HepG2 (cell line): ENCODE results near the gene SEPTIN10. TPM values are rescaled to one million over a fixed set of nuclear protein-coding genes. Genes with fewer than 3 reads are reported as not detected.

ENCODE experiments used
- ATAC-seq: fragments of 200-7000 bp; cut with Tn5 transposase; 3 replicates; pipeline ENCODE4 v1.9.1; 2020; ENCODE audit warnings: mild to moderate bottlenecking, moderate library complexity
- BruUV-seq: library from RNA; stranded (reverse); fragments of 400-500 nt; replicated peaks from 2 replicates; lab custom pipeline; 2021; lab: Mats Ljungman, UMichigan
- CTCF ChIA-PET: fragments of 300-600 bp; formaldehyde crosslinking; extraction: SDS; loops from one replicate; lab custom pipeline; 2021; ENCODE audit warnings: low total read pairs, inconsistent platforms, low intra/inter-chr PET ratio; lab: Yijun Ruan, JAX
- POLR2A ChIA-PET: fragments of 350-600 bp; sonication (Branson Sonifier 250); formaldehyde crosslinking; loops from one replicate; lab custom pipeline; 2020; ENCODE audit warnings: antibody characterized with exemption, inconsistent platforms; lab: Yijun Ruan, JAX
- DNase-seq: peaks from one replicate; pipeline ENCODE4 v3.0.0-alpha.2; 2015; ENCODE audit warnings: low spot score
- FAIRE-seq: peaks from 3 replicates; lab custom pipeline; 2011; peaks lifted over from hg19 to GRCh38; lab: Jason Lieb, UNC
- H2AFZ ChIP-seq: one replicate; pipeline ENCODE4 v1.6.1; 2011; ENCODE audit warnings: low read length, inconsistent platforms
- H3K27ac ChIP-seq: fragments of 300-600 bp; 3 replicates; pipeline ENCODE4 v1.8.0; 2011; ENCODE audit warnings: mixed run types, mild to moderate bottlenecking, mixed read lengths, low read length, inconsistent platforms; ENCODE audit not compliant: insufficient read depth; ENCODE audit errors: extremely low read length
- H3K27me3 ChIP-seq, 2 experiments: fragments of 200-600 bp in 1 of 2; 2 replicates in 1 of 2; 3 replicates in 1 of 2; pipeline versions ENCODE4 v1.6.0 to v1.8.0; 2011; ENCODE audit warnings: low read length in 2 of 2, mild to moderate bottlenecking in 2 of 2, moderate library complexity in 2 of 2, inconsistent platforms in 1 of 2; ENCODE audit not compliant: insufficient read depth in 2 of 2, control insufficient read depth in 1 of 2
- H3K36me3 ChIP-seq, 2 experiments: fragments of 200-600 bp in 1 of 2; replicated peaks in 1 of 2; 2 replicates in 1 of 2; 3 replicates in 1 of 2; pipeline versions ENCODE4 v1.5.1 to v1.8.0; 2011; ENCODE audit warnings: low read length in 2 of 2, inconsistent platforms in 1 of 2; ENCODE audit not compliant: insufficient read depth in 2 of 2, control insufficient read depth in 1 of 2
- H3K4me1 ChIP-seq: 2 replicates; pipeline ENCODE4 v1.5.1; 2012; ENCODE audit warnings: low read length, inconsistent platforms; ENCODE audit not compliant: insufficient read depth
- H3K4me2 ChIP-seq: 2 replicates; pipeline ENCODE4 v1.6.0; 2011; ENCODE audit warnings: low read depth, low read length, inconsistent platforms
- H3K4me3 ChIP-seq, 3 experiments: fragments of 200-600 bp in 1 of 3; sonication (generic), shearing (Covaris generic) in 1 of 3; replicated peaks in 1 of 3; 2 replicates each; pipeline ENCODE4 v1.5.1; 2011 to 2016; ENCODE audit warnings: low read length in 3 of 3, inconsistent platforms in 2 of 3, low read depth in 2 of 3, mild to moderate bottlenecking in 2 of 3, control low read depth in 1 of 3, mixed read lengths in 1 of 3; ENCODE audit not compliant: insufficient read depth in 1 of 3
- H3K79me2 ChIP-seq: one replicate; pipeline ENCODE4 v1.6.1; 2011; ENCODE audit warnings: low read length, inconsistent platforms; ENCODE audit not compliant: insufficient read depth
- H3K9ac ChIP-seq: 2 replicates; pipeline ENCODE4 v1.6.0; 2011; ENCODE audit warnings: mild to moderate bottlenecking, low read depth, low read length, inconsistent platforms; ENCODE audit not compliant: insufficient read depth
- H3K9me3 ChIP-seq: 2 replicates; pipeline ENCODE4 v1.5.1; 2012; ENCODE audit warnings: mild to moderate bottlenecking, low read length
- H4K20me1 ChIP-seq: 2 replicates; pipeline ENCODE4 v1.6.0; 2011; ENCODE audit warnings: inconsistent platforms, mild to moderate bottlenecking, low read length, moderate library complexity; ENCODE audit not compliant: insufficient read depth
- ETS1 ChIP-seq: sonication (generic); formaldehyde crosslinking; IDR thresholded peaks from 2 replicates; pipeline ENCODE4 v1.4.0; 2020; ENCODE audit warnings: missing genetic modification reagents
- KLF6 ChIP-seq: IDR thresholded peaks from 2 replicates; pipeline ENCODE4 v1.8.0; 2016; ENCODE audit warnings: missing biosample characterization, missing genetic modification reagents
- SMAD9 ChIP-seq: sonication (generic); formaldehyde crosslinking; IDR thresholded peaks from 2 replicates; pipeline ENCODE4 v1.5.1; 2020; ENCODE audit warnings: mild to moderate bottlenecking, missing genetic modification reagents
- SP4 ChIP-seq: sonication (generic); formaldehyde crosslinking; IDR thresholded peaks from 2 replicates; pipeline ENCODE4 v1.8.1; 2023; ENCODE audit warnings: mild to moderate bottlenecking, missing genetic modification reagents
- TP53 ChIP-seq: sonication (generic); formaldehyde crosslinking; conservative IDR thresholded peaks from 2 replicates; pipeline ENCODE4 v1.4.0; 2020; ENCODE audit warnings: missing genetic modification reagents
- UBTF ChIP-seq: sonication (generic); formaldehyde crosslinking; IDR thresholded peaks from 2 replicates; pipeline ENCODE4 v1.4.0; 2020; ENCODE audit warnings: mild to moderate bottlenecking, missing genetic modification reagents
- ZKSCAN5 ChIP-seq: sonication (generic); formaldehyde crosslinking; IDR thresholded peaks from 2 replicates; pipeline ENCODE4 v1.5.1; 2020; ENCODE audit warnings: mild to moderate bottlenecking, missing genetic modification reagents
- ZNF782 ChIP-seq: sonication (generic); formaldehyde crosslinking; IDR thresholded peaks from 2 replicates; pipeline ENCODE4 v1.4.0; 2020; ENCODE audit warnings: missing genetic modification reagents, mild to moderate bottlenecking, borderline replicate concordance
- WGBS: methylation state at CpG from one replicate; pipeline ENCODE4 v1.1.6; 2017; ENCODE audit warnings: low lambda C conversion rate; 5-methylcytosine and 5-hydroxymethylcytosine counted together
- in situ Hi-C: cut with HindIII; loops from 2 replicates; pipeline ENCODE4 v1.10.0; 2017; ENCODE audit warnings: low pct_unique_long_range_greater_than_20kb; ENCODE audit not compliant: extremely low pct_ligation_motif_present
- intact Hi-C: fragments of 100-400 bp; cut with micrococcal nuclease; formaldehyde crosslinking; loops from one replicate; pipeline ENCODE4 v1.10.0; 2022; ENCODE audit not compliant: unreplicated experiment
- polyA plus RNA-seq, 8 experiments: library from polyadenylated mRNA; depleted of rRNA in 3 of 8; stranded (reverse) in 7 of 8; unstranded in 1 of 8; fragments of >200 nt; fragmentation: Illumina TruSeq in 4 of 8; extraction: Trizol in 4 of 8; gene quantifications; 2 replicates each; pipeline versions ENCODE4 v1.2.1 to v1.2.3, GENCODE V29; 2011 to 2016; ENCODE audit warnings: low read depth in 4 of 8, missing spikeins in 1 of 8, mixed read lengths in 1 of 8; ENCODE audit not compliant: insufficient read depth in 1 of 8
- total RNA-seq, 5 experiments: library from RNA; depleted of rRNA; stranded (reverse); fragments of >200 nt; fragmentation: Illumina TruSeq; extraction: Trizol; gene quantifications; 2 replicates each; pipeline ENCODE4 v1.2.3, GENCODE V29; 2016; ENCODE audit warnings: low read depth in 1 of 5

SEPTIN10 gene
- total and polyA plus RNA-seq, 2 of the 13 experiments (the other 11 are each of a cell fraction or from before 2014, with no cell fraction given) = 45.8 to 67.5 TPM

GRCh38 chr2:109517118-109517889 lies 96.5 kb downstream of the SEPTIN10 start (continued):
- TF ChIP-seq ETS1 (CRISPR knock-in tag) = peak; percentile 82
- no peak for TF ChIP-seq SMAD9 (CRISPR knock-in tag)

GRCh38 chr2:109516445-109517117 lies 97.2 kb downstream of the SEPTIN10 start:
- Histone ChIP-seq H3K9me3 (no peaks in the 10 kb centered on the region), H3K9ac (peak overlapping the region; percentile 41), H4K20me1 (no peaks in the 10 kb centered on the region), H2AFZ (peak overlapping the region; percentile 38), H3K4me3 (peak overlapping the region; percentile 40 to 77 (median 45)), H3K79me2 (no peaks in the 10 kb centered on the region), H3K27me3 (peaks cover 0 to 17% of the 10 kb centered on the region in 2 experiments; a peak in 2 of 5 replicates), H3K4me2 (peak overlapping the region; percentile 98), H3K4me1 (peaks cover 36% of the 10 kb centered on the region), H3K27ac (peak overlapping the region; percentile 14), H3K36me3 (no peaks in the 10 kb centered on the region)
- no TSS peak for BruUV-seq
- in situ Hi-C loops (no loop called here), intact Hi-C loops (loop anchor here (1.0 to 5.0 kb wide), 3 partner anchors 18 to 631 kb away; no protein-coding TSS in a partner anchor)
- DNase-seq (peak; percentile 73), FAIRE-seq (peak; percentile 92), ATAC-seq (peak; percentile 94)
- POLR2A ChIA-PET = interaction anchor here (1.0 kb wide), 1 partner anchor 98 kb away, joined by 3 read pairs; no protein-coding TSS in a partner anchor
- WGBS = under 1% methylated on average over 15 of the region's 20 CpGs
- CTCF ChIA-PET = interaction anchor here (1.2 to 2.6 kb wide), 4 partner anchors 29 to 389 kb away, joined by 4 to 31 read pairs (median 9); no protein-coding TSS in a partner anchor
- TF ChIP-seq ZKSCAN5 (0 out of 2 replicates have a peak, but pooled peaks have one; percentile 26), KLF6 (CRISPR knock-in tag) (0 out of 2 replicates have a peak, but pooled peaks have one; percentile 55), UBTF (peak; percentile 64; the same call in 1 of the 2 replicates), TP53 (CRISPR knock-in tag) (0 out of 2 replicates have a peak, but pooled peaks have one; percentile 45), SP4 (peak; percentile 70), ZNF782 (CRISPR knock-in tag) (peak; percentile 68; the same call in 1 of the 2 replicates)
